GM12874 (cell line): ENCODE measurements around the gene KDM5A.
A peak's percentile ranks its signal among the peaks of the same experiment; 100 is the strongest.

ENCODE experiments used
- CTCF ChIP-seq: IDR thresholded peaks from 2 replicates; pipeline ENCODE4 v1.5.1; 2011; ENCODE audit warnings: low read depth, mild to moderate bottlenecking, control low read depth, low read length, moderate library complexity; ENCODE audit not compliant: insufficient read depth

Gene KDM5A

GRCh38 chr12:389142-390096, at the start of gene KDM5A:
Gene KDM5A, minus strand, starts transcription at chr12:389320. Its CDS starts 229 bp downstream, at chr12:389091.
- TF ChIP-seq CTCF, result no peak

- no peak for TF ChIP-seq CTCF
These were observed 33.4 kb upstream of the KDM5A start for GRCh38 chr12:422526-422925.

- no peak for TF ChIP-seq CTCF
These were observed 29.3 kb upstream of the KDM5A start for GRCh38 chr12:418432-418831.

- TF ChIP-seq CTCF, result no peak
These were observed 25.7 kb upstream of the KDM5A start for GRCh38 chr12:414859-415258.

GRCh38 chr12:402029-402389, 12.9 kb upstream of the KDM5A start:
- peak; percentile 20; the same call in 1 of the 2 replicates for TF ChIP-seq CTCF

GRCh38 chr12:401235-402028, 12.3 kb upstream of the KDM5A start, which contains the start of gene CCDC77:
Gene CCDC77, plus strand, starts transcription at chr12:401644. Its CDS starts 7,740 bp downstream, at chr12:409384.
- 0 out of 2 replicates have a peak, but pooled peaks have one; percentile 26 for TF ChIP-seq CTCF

GRCh38 chr12:400828-401227, 11.7 kb upstream of the KDM5A start:
- TF ChIP-seq CTCF, result no peak
